ENCODE measurements around the gene RRAD. TPM values are rescaled to one million over a fixed set of nuclear protein-coding genes. Genes with fewer than 3 reads are reported as not detected.
"Not testable (repeated sequence)": the region's sequence is repeated elsewhere in the genome, so short reads cannot be mapped to it uniquely, and the experiment has no call there.

The RRAD gene
- total RNA-seq, 2 donors from 2014 or later = 8.3 TPM; not detected in 1

DNA sequence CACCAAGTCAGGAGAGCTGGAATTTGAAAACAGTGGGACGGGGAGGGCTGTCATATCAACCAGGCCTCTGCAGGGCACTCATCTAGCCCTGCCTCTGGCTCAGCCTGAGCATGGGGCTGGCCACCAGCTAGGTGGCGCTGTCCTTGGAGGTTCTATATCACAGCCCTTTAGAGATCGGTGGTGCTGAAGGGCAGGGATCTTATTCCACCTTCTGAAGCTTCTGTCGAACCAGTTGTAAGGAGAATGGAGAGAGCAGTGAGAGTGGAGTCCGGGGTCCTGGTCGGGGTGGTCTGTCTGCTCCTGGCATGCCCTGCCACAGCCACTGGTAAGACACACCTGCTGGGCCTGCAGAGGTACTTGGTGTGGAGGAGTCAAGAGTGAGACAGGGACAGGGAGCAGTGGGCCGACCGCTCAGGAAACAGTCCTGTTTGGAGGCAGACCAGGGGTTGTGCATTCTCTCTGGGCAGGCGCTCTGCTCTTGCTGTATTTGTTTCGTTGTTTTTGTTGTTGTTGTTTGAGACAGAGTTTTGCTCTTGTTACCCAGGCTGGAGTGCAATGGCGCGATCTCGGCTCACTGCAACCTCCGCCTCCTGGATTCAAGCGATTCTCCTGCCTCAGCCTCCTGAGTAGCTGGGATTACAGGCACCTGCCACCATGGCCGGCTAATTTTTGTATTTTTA is 35.9 kb upstream of the RRAD start, which contains the start of gene CES3:
Gene CES3, plus strand, starts transcription at position 202 of the 680 bp plus-strand sequence. Its CDS starts 42 bp downstream, at position 244.
- 46 to 73% methylated on average over 10 to 16 of the region's 16 CpGs for WGBS, 2 donors
- peak; percentile 90 for ATAC-seq
- peak; percentile 78 to 87 (median 84) for DNase-seq

GRCh38 chr16:66960270-66960669 is 34.9 kb upstream of the RRAD start:
- DNase-seq (no peak), ATAC-seq (no peak)
- intact Hi-C loops (cut with DNase I) = no loop called here
- Histone ChIP-seq H3K9me3 (no peaks in the 10 kb centered on the region), H3K4me3 (no peak overlapping the region), H3K36me3 (replicated peaks in 1 of 2; ENCODE audit: insufficient read depth in 1 of 2, low read depth in 2 of 2) (no peaks in the 10 kb centered on the region), H3K27ac (no peak overlapping the region), H3K27me3 (no peaks in the 10 kb centered on the region), H3K4me1 (peaks cover 19% of the 10 kb centered on the region)
- 76 to 83% methylated on average over 1 of the region's 1 CpG for WGBS, 2 donors
- no peak for TF ChIP-seq POLR2A (IDR thresholded peaks at IDR 0.05)
- TF ChIP-seq, protein P1, sequence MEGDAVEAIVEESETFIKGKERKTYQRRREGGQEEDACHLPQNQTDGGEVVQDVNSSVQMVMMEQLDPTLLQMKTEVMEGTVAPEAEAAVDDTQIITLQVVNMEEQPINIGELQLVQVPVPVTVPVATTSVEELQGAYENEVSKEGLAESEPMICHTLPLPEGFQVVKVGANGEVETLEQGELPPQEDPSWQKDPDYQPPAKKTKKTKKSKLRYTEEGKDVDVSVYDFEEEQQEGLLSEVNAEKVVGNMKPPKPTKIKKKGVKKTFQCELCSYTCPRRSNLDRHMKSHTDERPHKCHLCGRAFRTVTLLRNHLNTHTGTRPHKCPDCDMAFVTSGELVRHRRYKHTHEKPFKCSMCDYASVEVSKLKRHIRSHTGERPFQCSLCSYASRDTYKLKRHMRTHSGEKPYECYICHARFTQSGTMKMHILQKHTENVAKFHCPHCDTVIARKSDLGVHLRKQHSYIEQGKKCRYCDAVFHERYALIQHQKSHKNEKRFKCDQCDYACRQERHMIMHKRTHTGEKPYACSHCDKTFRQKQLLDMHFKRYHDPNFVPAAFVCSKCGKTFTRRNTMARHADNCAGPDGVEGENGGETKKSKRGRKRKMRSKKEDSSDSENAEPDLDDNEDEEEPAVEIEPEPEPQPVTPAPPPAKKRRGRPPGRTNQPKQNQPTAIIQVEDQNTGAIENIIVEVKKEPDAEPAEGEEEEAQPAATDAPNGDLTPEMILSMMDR (IDR thresholded peaks at IDR 0.05) = no peak

More for the DNA sequence above, 35.9 kb upstream of the RRAD start, which contains the start of gene CES3:
- H3K27me3 ChIP-seq = no peaks in the 10 kb centered on the region
- H3K36me3 ChIP-seq (replicated peaks in 1 of 2; ENCODE audit: insufficient read depth in 1 of 2, low read depth in 2 of 2) = no peaks in the 10 kb centered on the region
- intact Hi-C loops (cut with DNase I) = no loop called here
- H3K4me1 ChIP-seq = peaks cover 19% of the 10 kb centered on the region
- peak within 1 kb of the TSS in 1 of 4 donors; percentile 38 for H3K27ac ChIP-seq
- TF ChIP-seq POLR2A (IDR thresholded peaks at IDR 0.05) = no peak
- TF ChIP-seq, protein P1 (IDR thresholded peaks at IDR 0.05) = peak; percentile 72 to 82 (median 79)
- H3K4me3 ChIP-seq = no peak within 1 kb of the TSS
- no peaks in the 10 kb centered on the region for H3K9me3 ChIP-seq

GRCh38 chr16:66959704-66960161 is 34.4 kb upstream of the RRAD start:
- H3K36me3 ChIP-seq (replicated peaks in 1 of 2; ENCODE audit: insufficient read depth in 1 of 2, low read depth in 2 of 2) = no peaks in the 10 kb centered on the region
- H3K27ac ChIP-seq = no peak overlapping the region
- H3K4me1 ChIP-seq = peaks cover 19% of the 10 kb centered on the region
- no peak overlapping the region for H3K4me3 ChIP-seq
- peak in 1 of 4 donors; percentile 48 for DNase-seq
- H3K27me3 ChIP-seq = no peaks in the 10 kb centered on the region
- TF ChIP-seq, protein P1 (IDR thresholded peaks at IDR 0.05) = no peak
- no peak for TF ChIP-seq POLR2A (IDR thresholded peaks at IDR 0.05)
- intact Hi-C loops (cut with DNase I) = no loop called here
- H3K9me3 ChIP-seq = no peaks in the 10 kb centered on the region
- WGBS, 2 donors = 54 to 59% methylated on average over 5 of the region's 5 CpGs
- no peak for ATAC-seq

DNA sequence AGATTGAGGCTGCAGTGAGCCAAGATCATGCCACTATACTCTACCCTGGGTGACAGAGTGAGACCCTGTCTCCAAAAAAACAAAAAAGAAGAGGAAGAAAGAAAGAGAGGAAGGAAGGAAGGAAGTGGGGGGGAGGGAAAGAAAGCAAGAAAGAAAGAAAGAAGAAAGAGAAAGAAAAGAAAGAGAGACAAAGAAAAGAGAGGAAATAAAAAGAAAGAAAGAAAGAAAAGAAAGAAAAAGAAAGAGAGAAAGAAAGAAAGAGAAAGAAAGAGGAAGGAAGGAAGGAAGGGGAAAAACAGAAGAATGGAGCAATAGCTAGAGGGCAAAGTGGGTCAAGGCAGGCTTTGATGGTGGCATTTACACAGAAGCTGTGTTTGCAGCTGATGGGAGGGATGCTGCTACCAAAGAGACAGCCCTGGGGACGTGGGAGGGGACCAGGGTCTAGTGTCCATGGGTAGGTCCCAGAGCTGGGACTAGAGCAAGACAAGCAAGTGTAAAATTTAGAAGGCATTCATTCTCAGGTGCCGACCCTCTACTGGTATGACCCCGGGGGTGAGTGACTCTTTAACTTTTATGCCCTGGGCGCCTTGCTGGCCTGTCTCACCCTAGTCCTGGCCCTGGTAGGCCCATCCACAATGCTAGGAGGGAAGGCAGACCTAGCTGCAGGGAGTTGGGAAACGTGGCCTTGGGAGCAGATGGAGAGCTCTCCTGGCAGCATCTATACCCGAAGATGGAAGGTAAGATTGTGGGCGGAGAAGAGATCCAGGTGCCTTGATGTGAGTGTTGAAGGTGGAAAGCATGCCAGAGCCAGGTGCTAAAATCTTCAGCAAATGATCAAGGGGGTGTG is 33.7 kb upstream of the RRAD start:
- TF ChIP-seq POLR2A (IDR thresholded peaks at IDR 0.05) = no peak
- TF ChIP-seq, protein P1 (IDR thresholded peaks at IDR 0.05) = no peak
- ATAC-seq (no peak), DNase-seq (peak in 2 of 4 donors; percentile 44 to 53)
- H3K4me1 ChIP-seq = peaks cover 19% of the 10 kb centered on the region
- no peak overlapping the region for H3K27ac ChIP-seq
- WGBS, 2 donors = 31 to 61% methylated on average over 6 to 7 of the region's 7 CpGs
- intact Hi-C loops (cut with DNase I) = no loop called here
- no peaks in the 10 kb centered on the region for H3K9me3 ChIP-seq
- no peak overlapping the region for H3K4me3 ChIP-seq
- no peaks in the 10 kb centered on the region for H3K36me3 ChIP-seq (replicated peaks in 1 of 2; ENCODE audit: insufficient read depth in 1 of 2, low read depth in 2 of 2)
- no peaks in the 10 kb centered on the region for H3K27me3 ChIP-seq

DNA sequence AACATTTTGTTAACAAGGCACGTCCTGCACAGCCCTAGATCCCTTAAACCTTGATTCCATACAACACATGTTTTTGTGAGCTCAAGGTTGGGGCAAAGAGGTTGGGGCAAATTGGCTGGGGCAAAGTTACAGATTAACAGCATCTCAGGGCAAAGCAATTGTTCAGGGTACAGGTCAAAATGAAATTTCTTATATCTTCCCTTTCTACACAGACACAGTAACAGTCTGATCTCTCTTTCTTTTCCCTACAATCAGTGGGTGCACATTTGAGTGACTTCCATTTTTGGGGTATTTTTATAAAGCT is 30.8 kb upstream of the RRAD start:
- ATAC-seq; intact Hi-C loops (cut with DNase I); H3K36me3 ChIP-seq (replicated peaks in 1 of 2; ENCODE audit: insufficient read depth in 1 of 2, low read depth in 2 of 2); H3K4me1 ChIP-seq; DNase-seq; H3K4me3 ChIP-seq; H3K27ac ChIP-seq; H3K27me3 ChIP-seq; H3K9me3 ChIP-seq: not testable (repeated sequence)
- 47 to 54% methylated on average over 1 of the region's 1 CpG for WGBS, 2 donors

DNA sequence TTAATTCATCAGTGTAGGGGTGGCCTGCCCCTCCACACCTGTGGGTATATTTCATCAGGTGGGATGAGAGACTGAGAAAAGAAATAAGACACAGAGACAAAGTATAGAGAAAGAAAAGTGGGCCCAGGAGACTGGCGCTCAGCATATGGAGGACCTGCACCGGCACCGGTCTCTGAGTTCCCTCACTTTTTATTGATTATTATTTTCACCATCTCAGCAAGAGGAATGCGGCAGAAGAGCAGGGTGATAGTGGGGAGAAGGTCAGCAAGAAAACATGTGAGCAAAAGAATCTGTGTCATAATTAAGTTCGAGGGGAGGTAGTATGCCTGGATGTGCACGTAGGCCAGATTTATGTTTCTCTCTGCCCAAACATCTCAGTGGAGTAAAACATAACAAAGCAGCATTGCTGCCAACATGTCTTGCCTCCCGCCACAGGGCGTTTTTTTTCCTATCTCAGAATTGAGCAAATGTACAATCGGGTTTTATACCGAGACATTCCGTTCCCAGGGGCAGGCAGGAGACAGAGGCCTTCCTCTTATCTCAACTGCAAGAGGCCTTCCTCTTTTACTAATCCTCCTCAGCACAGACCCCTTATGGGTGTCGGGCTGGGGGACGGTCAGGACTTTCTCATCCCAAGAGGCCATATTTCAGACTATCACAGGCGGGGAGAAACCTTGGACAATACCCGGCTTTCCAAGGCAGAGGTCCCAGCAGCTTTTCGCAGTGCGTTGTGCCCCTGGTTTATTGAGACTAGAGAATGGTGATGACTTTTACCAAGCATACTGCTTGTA is 30.2 kb upstream of the RRAD start:
- H3K4me1 ChIP-seq; DNase-seq; H3K36me3 ChIP-seq (replicated peaks in 1 of 2; ENCODE audit: insufficient read depth in 1 of 2, low read depth in 2 of 2); intact Hi-C loops (cut with DNase I); ATAC-seq; H3K27ac ChIP-seq; H3K4me3 ChIP-seq; H3K9me3 ChIP-seq; H3K27me3 ChIP-seq: not testable (repeated sequence)
- 61 to 67% methylated on average over 17 of the region's 17 CpGs for WGBS, 2 donors

Data from body of pancreas (tissue), 4 donors.